ENCODE measurements around the gene HMGXB3. TPM values are rescaled to one million over a fixed set of nuclear protein-coding genes. Genes with fewer than 3 reads are reported as not detected.

The HMGXB3 gene
- total RNA-seq, 2 donors from 2014 or later: 49.2 to 50.1 TPM

- Histone ChIP-seq H3K4me1 (ENCODE audit: control insufficient read depth in 1 of 2, low read depth in 2 of 2) (no peaks in the 10 kb centered on the region), H3K4me3 (no peak overlapping the region), H3K27me3 (replicated peaks; ENCODE audit: insufficient read depth) (no peaks in the 10 kb centered on the region), H3K9me3 (no peaks in the 10 kb centered on the region), H3K27ac (no peak overlapping the region), H3K36me3 (peaks cover 34% of the 10 kb centered on the region)
- no peak for TF ChIP-seq CTCF (IDR thresholded peaks at IDR 0.05)
- ATAC-seq (ENCODE audit: insufficient number of reproducible peaks, low FRiP score, low read depth): no peak
- DNase-seq (ENCODE audit: low spot score): no peak
Observed at GRCh38 chr5:150055326-150056074, 55.0 kb downstream of the HMGXB3 start.

- Histone ChIP-seq H3K4me3 (no peak overlapping the region), H3K36me3 (peaks cover 29% of the 10 kb centered on the region), H3K9me3 (no peaks in the 10 kb centered on the region), H3K4me1 (ENCODE audit: control insufficient read depth in 1 of 2, low read depth in 2 of 2) (no peaks in the 10 kb centered on the region), H3K27me3 (replicated peaks; ENCODE audit: insufficient read depth) (no peaks in the 10 kb centered on the region), H3K27ac (no peak overlapping the region)
- no peak for TF ChIP-seq CTCF (IDR thresholded peaks at IDR 0.05)
- ATAC-seq (ENCODE audit: insufficient number of reproducible peaks, low FRiP score, low read depth) (no peak), DNase-seq (ENCODE audit: low spot score) (no peak)
Observed at GRCh38 chr5:150056075-150056443, 55.5 kb downstream of the HMGXB3 start.

- DNase-seq (ENCODE audit: low spot score) (no peak), ATAC-seq (ENCODE audit: insufficient number of reproducible peaks, low FRiP score, low read depth) (no peak)
- H3K9me3 ChIP-seq: no peaks in the 10 kb centered on the region
- no peak overlapping the region for H3K4me3 ChIP-seq
- TF ChIP-seq CTCF (IDR thresholded peaks at IDR 0.05): no peak
- H3K36me3 ChIP-seq: peaks cover 19% of the 10 kb centered on the region
- no peaks in the 10 kb centered on the region for H3K27me3 ChIP-seq (replicated peaks; ENCODE audit: insufficient read depth)
- H3K27ac ChIP-seq: no peak overlapping the region
- H3K4me1 ChIP-seq (ENCODE audit: control insufficient read depth in 1 of 2, low read depth in 2 of 2): no peaks in the 10 kb centered on the region
Observed at GRCh38 chr5:150057052-150057451, 56.5 kb downstream of the HMGXB3 start.

GRCh38 chr5:150057511-150057910, 57.0 kb downstream of the HMGXB3 start:
- no peak for DNase-seq (ENCODE audit: low spot score)
- Histone ChIP-seq H3K4me3 (no peak overlapping the region), H3K36me3 (peaks cover 14% of the 10 kb centered on the region), H3K4me1 (ENCODE audit: control insufficient read depth in 1 of 2, low read depth in 2 of 2) (no peaks in the 10 kb centered on the region), H3K27me3 (replicated peaks; ENCODE audit: insufficient read depth) (no peaks in the 10 kb centered on the region), H3K27ac (no peak overlapping the region), H3K9me3 (no peaks in the 10 kb centered on the region)
- no peak for TF ChIP-seq CTCF (IDR thresholded peaks at IDR 0.05)
- ATAC-seq (ENCODE audit: insufficient number of reproducible peaks, low FRiP score, low read depth): no peak

GRCh38 chr5:150057996-150058395, 57.5 kb downstream of the HMGXB3 start:
- ATAC-seq (ENCODE audit: insufficient number of reproducible peaks, low FRiP score, low read depth): no peak
- DNase-seq (ENCODE audit: low spot score): no peak
- no peaks in the 10 kb centered on the region for H3K27me3 ChIP-seq (replicated peaks; ENCODE audit: insufficient read depth)
- no peak overlapping the region for H3K27ac ChIP-seq
- no peaks in the 10 kb centered on the region for H3K4me1 ChIP-seq (ENCODE audit: control insufficient read depth in 1 of 2, low read depth in 2 of 2)
- H3K4me3 ChIP-seq: no peak overlapping the region
- H3K9me3 ChIP-seq: no peaks in the 10 kb centered on the region
- TF ChIP-seq CTCF (IDR thresholded peaks at IDR 0.05): no peak
- H3K36me3 ChIP-seq: peaks cover 11% of the 10 kb centered on the region
